Measurements from ENCODE around the gene ITFG1. TPM values are rescaled to one million over a fixed set of nuclear protein-coding genes. Genes with fewer than 3 reads are reported as not detected.
"Not testable (repeated sequence)": the region's sequence is repeated elsewhere in the genome, so short reads cannot be mapped to it uniquely, and the experiment has no call there.

Gene ITFG1
- total RNA-seq, 1 donor from 2014 or later: 26.1 TPM

- no peak overlapping the region for H3K27ac Mint-ChIP-seq
- H3K9me3 Mint-ChIP-seq: no peaks in the 10 kb centered on the region
- H3K36me3 Mint-ChIP-seq (ENCODE audit: low read depth): no peaks in the 10 kb centered on the region
- no peaks in the 10 kb centered on the region for H3K27me3 Mint-ChIP-seq
- no peaks in the 10 kb centered on the region for H3K4me1 Mint-ChIP-seq
- intact Hi-C loops (cut with micrococcal nuclease): no loop called here
- H3K4me3 Mint-ChIP-seq: no peak overlapping the region
- no peak for DNase-seq
These were observed 263.2 kb downstream of the ITFG1 start for GRCh38 chr16:47197536-47198179.

GRCh38 chr16:47196457-47196856 lies 264.4 kb downstream of the ITFG1 start:
- Mint-ChIP-seq H3K27me3 (no peaks in the 10 kb centered on the region), H3K4me3 (no peak overlapping the region), H3K9me3 (no peaks in the 10 kb centered on the region), H3K4me1 (no peaks in the 10 kb centered on the region), H3K36me3 (ENCODE audit: low read depth) (no peaks in the 10 kb centered on the region), H3K27ac (no peak overlapping the region)
- intact Hi-C loops (cut with micrococcal nuclease): no loop called here
- DNase-seq: no peak

GRCh38 chr16:47182318-47182717 lies 278.5 kb downstream of the ITFG1 start:
- no peak for DNase-seq
- Mint-ChIP-seq H3K36me3 (ENCODE audit: low read depth) (no peaks in the 10 kb centered on the region), H3K4me1 (no peaks in the 10 kb centered on the region), H3K27ac (no peak overlapping the region), H3K9me3 (no peaks in the 10 kb centered on the region), H3K4me3 (no peak overlapping the region), H3K27me3 (no peaks in the 10 kb centered on the region)
- intact Hi-C loops (cut with micrococcal nuclease): no loop called here

- H3K4me3 Mint-ChIP-seq; H3K27ac Mint-ChIP-seq; intact Hi-C loops (cut with micrococcal nuclease); DNase-seq; H3K9me3 Mint-ChIP-seq; H3K27me3 Mint-ChIP-seq; H3K36me3 Mint-ChIP-seq (ENCODE audit: low read depth); H3K4me1 Mint-ChIP-seq: not testable (repeated sequence)
These were observed 279.8 kb downstream of the ITFG1 start for GRCh38 chr16:47181066-47181465.

- no peaks in the 10 kb centered on the region for H3K36me3 Mint-ChIP-seq (ENCODE audit: low read depth)
These were observed 280.8 kb downstream of the ITFG1 start for GRCh38 chr16:47180073-47180472.

GRCh38 chr16:47175152-47175551 lies 285.7 kb downstream of the ITFG1 start:
- Mint-ChIP-seq H3K4me1 (no peaks in the 10 kb centered on the region), H3K27me3 (no peaks in the 10 kb centered on the region), H3K36me3 (ENCODE audit: low read depth) (no peaks in the 10 kb centered on the region), H3K4me3 (no peak overlapping the region), H3K9me3 (no peaks in the 10 kb centered on the region), H3K27ac (no peak overlapping the region)
- intact Hi-C loops (cut with micrococcal nuclease): no loop called here
- DNase-seq: no peak

More at GRCh38 chr16:47180073-47180472, 280.8 kb downstream of the ITFG1 start:
- intact Hi-C loops (cut with micrococcal nuclease): no loop called here
- Mint-ChIP-seq H3K9me3 (no peaks in the 10 kb centered on the region), H3K27me3 (no peaks in the 10 kb centered on the region), H3K4me3 (no peak overlapping the region), H3K27ac (no peak overlapping the region), H3K4me1 (no peaks in the 10 kb centered on the region)
- no peak for DNase-seq

- intact Hi-C loops (cut with micrococcal nuclease): no loop called here
- H3K4me3 Mint-ChIP-seq: no peak overlapping the region
- H3K4me1 Mint-ChIP-seq: no peaks in the 10 kb centered on the region
- H3K27ac Mint-ChIP-seq: no peak overlapping the region
- peaks cover 4% of the 10 kb centered on the region for H3K36me3 Mint-ChIP-seq (ENCODE audit: low read depth)
- no peak for DNase-seq
- H3K9me3 Mint-ChIP-seq: no peaks in the 10 kb centered on the region
- H3K27me3 Mint-ChIP-seq: no peaks in the 10 kb centered on the region
These were observed 298.0 kb downstream of the ITFG1 start for GRCh38 chr16:47162670-47163420.

GRCh38 chr16:47161464-47161863 lies 299.4 kb downstream of the ITFG1 start:
- no peak for DNase-seq
- Mint-ChIP-seq H3K9me3 (no peaks in the 10 kb centered on the region), H3K4me3 (no peak overlapping the region), H3K4me1 (no peaks in the 10 kb centered on the region), H3K36me3 (ENCODE audit: low read depth) (peaks cover 10% of the 10 kb centered on the region), H3K27me3 (no peaks in the 10 kb centered on the region), H3K27ac (no peak overlapping the region)
- intact Hi-C loops (cut with micrococcal nuclease): no loop called here

- no peak for DNase-seq
- no peak overlapping the region for H3K4me3 Mint-ChIP-seq
- intact Hi-C loops (cut with micrococcal nuclease): no loop called here
- no peak overlapping the region for H3K27ac Mint-ChIP-seq
- peaks cover 12% of the 10 kb centered on the region for H3K36me3 Mint-ChIP-seq (ENCODE audit: low read depth)
- H3K4me1 Mint-ChIP-seq: no peaks in the 10 kb centered on the region
- no peaks in the 10 kb centered on the region for H3K9me3 Mint-ChIP-seq
- H3K27me3 Mint-ChIP-seq: no peaks in the 10 kb centered on the region
These were observed 300.4 kb downstream of the ITFG1 start for GRCh38 chr16:47160422-47160821.

GRCh38 chr16:47158992-47159391 lies 301.9 kb downstream of the ITFG1 start:
- H3K27me3 Mint-ChIP-seq: no peaks in the 10 kb centered on the region

GRCh38 chr16:47156680-47157215 lies 304.1 kb downstream of the ITFG1 start:
- Mint-ChIP-seq H3K27me3 (no peaks in the 10 kb centered on the region), H3K9me3 (peaks cover 11% of the 10 kb centered on the region), H3K4me1 (no peaks in the 10 kb centered on the region), H3K36me3 (ENCODE audit: low read depth) (peaks cover 28% of the 10 kb centered on the region), H3K4me3 (no peak overlapping the region), H3K27ac (no peak overlapping the region)
- DNase-seq: peak; percentile 25
- intact Hi-C loops (cut with micrococcal nuclease): no loop called here

More at GRCh38 chr16:47158992-47159391, 301.9 kb downstream of the ITFG1 start:
- Mint-ChIP-seq H3K36me3 (ENCODE audit: low read depth) (peaks cover 12% of the 10 kb centered on the region), H3K4me1 (no peaks in the 10 kb centered on the region), H3K9me3 (no peaks in the 10 kb centered on the region), H3K4me3 (no peak overlapping the region), H3K27ac (no peak overlapping the region)
- DNase-seq: no peak
- intact Hi-C loops (cut with micrococcal nuclease): no loop called here

- H3K27me3 Mint-ChIP-seq, H3K4me1 Mint-ChIP-seq: not testable (repeated sequence)
These were observed 308.4 kb downstream of the ITFG1 start for GRCh38 chr16:47152501-47152900.

GRCh38 chr16:47150067-47150466 lies 310.8 kb downstream of the ITFG1 start:
- Mint-ChIP-seq H3K4me3 (no peak overlapping the region), H3K36me3 (ENCODE audit: low read depth) (peaks cover 22% of the 10 kb centered on the region), H3K27ac (peak overlapping the region; percentile 48), H3K9me3 (peaks cover 17% of the 10 kb centered on the region), H3K4me1 (peaks cover 7% of the 10 kb centered on the region), H3K27me3 (peaks cover 8% of the 10 kb centered on the region)
- intact Hi-C loops (cut with micrococcal nuclease): no loop called here
- no peak for DNase-seq

More at GRCh38 chr16:47152501-47152900, 308.4 kb downstream of the ITFG1 start:
- Mint-ChIP-seq H3K36me3 (ENCODE audit: low read depth) (peaks cover 30% of the 10 kb centered on the region), H3K9me3 (peaks cover 17% of the 10 kb centered on the region)
- H3K27ac Mint-ChIP-seq; intact Hi-C loops (cut with micrococcal nuclease); H3K4me3 Mint-ChIP-seq; DNase-seq: not testable (repeated sequence)

GRCh38 chr16:47144559-47144877 lies 316.3 kb downstream of the ITFG1 start:
- intact Hi-C loops (cut with micrococcal nuclease): loop anchor here (2.0 to 10.0 kb wide), 7 partner anchors 196 to 1488 kb away; partner anchors contain the start of genes ABCC11 and LONP2
- peaks cover 18% of the 10 kb centered on the region for H3K27me3 Mint-ChIP-seq
- H3K27ac Mint-ChIP-seq: peak overlapping the region; percentile 83

More at GRCh38 chr16:47144559-47144877, 316.3 kb downstream of the ITFG1 start:
- H3K9me3 Mint-ChIP-seq: no peaks in the 10 kb centered on the region
- peaks cover 21% of the 10 kb centered on the region for H3K4me1 Mint-ChIP-seq
- no peak for DNase-seq
- H3K4me3 Mint-ChIP-seq: peak overlapping the region; percentile 82
- peaks cover 1% of the 10 kb centered on the region for H3K36me3 Mint-ChIP-seq (ENCODE audit: low read depth)
